Stomach (tissue), 9 donors: Measurements from ENCODE around the gene NPPC. TPM values are rescaled to one million over a fixed set of nuclear protein-coding genes. Genes with fewer than 3 reads are reported as not detected.

Experiments used
- DNase-seq, 2 donors: peaks; one replicate each; pipeline versions ENCODE4 v3.0.0 to v3.0.0-alpha.2; 2013 to 2019
- H3K27ac ChIP-seq, 5 donors: fragments of 200-600 bp in 4 of 5; sonication (generic) in 4 of 5; one replicate each; pipeline ENCODE4 v1.5.1; 2013 to 2019; ENCODE audit warnings: mild to moderate bottlenecking in 1 of 5, moderate library complexity in 1 of 5
- H3K27me3 ChIP-seq, 3 donors: fragments of 200-600 bp; sonication (generic); one replicate each; pipeline ENCODE4 v1.5.1; 2017 to 2019; ENCODE audit warnings: mixed run types in 1 of 3
- H3K36me3 ChIP-seq, 4 donors: fragments of 200-600 bp; sonication (generic); 1 replicate in 3 of 4; 2 replicates in 1 of 4; pipeline ENCODE4 v1.5.1; 2016 to 2019
- H3K4me1 ChIP-seq, 4 donors: fragments of 200-600 bp; sonication (generic); one replicate each; pipeline ENCODE4 v1.5.1; 2016 to 2019
- H3K4me3 ChIP-seq, 4 donors: fragments of 200-600 bp; sonication (generic) in 3 of 4; one replicate each; pipeline ENCODE4 v1.5.1; 2016 to 2019; ENCODE audit warnings: mild to moderate bottlenecking in 1 of 4
- H3K9me3 ChIP-seq, 4 donors: fragments of 200-600 bp; sonication (generic); one replicate each; pipeline ENCODE4 v1.5.1; 2016 to 2019
- EP300 ChIP-seq: sonication (generic); formaldehyde crosslinking; IDR thresholded peaks from one replicate; pipeline ENCODE4 v1.6.1; 2017; ENCODE audit warnings: antibody characterized with exemption
- POLR2A ChIP-seq, 4 donors: fragments of 450-650 bp; IDR thresholded peaks; one replicate each; pipeline ENCODE4 v1.6.1; 2016; ENCODE audit warnings: antibody characterized with exemption in 4 of 4, control low read depth in 2 of 4, mild to moderate bottlenecking in 1 of 4, moderate library complexity in 1 of 4
- POLR2AphosphoS5 ChIP-seq, 3 donors: sonication (generic); formaldehyde crosslinking; IDR thresholded peaks; one replicate each; pipeline ENCODE4 v1.6.1; 2016; ENCODE audit warnings: antibody characterized with exemption in 3 of 3
- WGBS, 5 donors: extraction: QIAGEN DNeasy Blood & Tissue Kit in 3 of 5; methylation state at CpG; one replicate each; pipeline versions ENCODE4 v1.1.5 to v1.1.7; 2013 to 2018; 5-methylcytosine and 5-hydroxymethylcytosine counted together
- intact Hi-C: fragments of 100-400 bp; cut with DNase I; formaldehyde crosslinking; loops from one replicate; pipeline ENCODE4 v1.15.1; 2023; ENCODE audit warnings: low total_unique reads
- polyA plus RNA-seq, 3 donors: library from polyadenylated mRNA; stranded (reverse); fragments of 200-250 nt; gene quantifications; one replicate each; pipeline ENCODE4 v1.2.3, GENCODE V29; 2013
- total RNA-seq, 5 donors: library from RNA; depleted of rRNA; stranded (reverse); fragments of >200 nt; gene quantifications; one replicate each; pipeline versions ENCODE4 v1.1.0 to v1.2.3, GENCODE V29; 2014 to 2016
- TF ChIP-seq, protein P1 (sequence below), 7 experiments: fragments of 450-650 bp in 4 of 7; fragments of 200-600 bp in 3 of 7; sonication (generic) in 3 of 7; IDR thresholded peaks; one replicate each; pipeline ENCODE4 v1.5.1; 2016 to 2019; ENCODE audit warnings: antibody characterized with exemption in 7 of 7, control low read depth in 2 of 7, mild to moderate bottlenecking in 1 of 7
- donor health status: healthy with polysubstance abuse.
- donor health status: Bipolar disorder and iron deficiency.
- donor health status: healthy.

NPPC gene
- total and polyA plus RNA-seq, 8 donors: 2.9 to 4.0 TPM; not detected in 6

DNA sequence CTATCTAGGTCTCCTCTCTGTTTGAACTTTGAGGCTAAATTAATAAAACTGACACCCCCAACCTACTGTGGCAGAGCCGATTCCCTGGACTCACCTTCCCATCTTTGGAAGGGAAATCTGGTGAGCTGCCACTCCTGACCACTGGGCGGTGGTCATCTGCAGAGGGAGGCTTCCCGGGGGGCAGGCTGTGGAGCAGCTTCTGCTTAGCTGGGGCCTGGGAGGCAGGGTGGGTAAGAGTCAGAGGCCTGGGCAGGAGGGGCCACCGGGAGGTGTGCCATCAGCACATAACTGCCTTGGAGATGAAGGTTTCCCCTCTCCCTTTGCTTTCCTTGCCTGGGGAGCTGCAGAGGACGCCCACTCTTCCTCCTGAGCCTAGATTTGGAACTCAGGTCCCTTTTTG is 2.3 kb upstream of the NPPC start:
- Histone ChIP-seq H3K36me3 (no peaks in the 10 kb centered on the region), H3K9me3 (no peaks in the 10 kb centered on the region), H3K27me3 (peaks cover 10 to 67% (median 48%) of the 10 kb centered on the region in 3 donors), H3K4me3 (no peak overlapping the region), H3K27ac (no peak overlapping the region), H3K4me1 (peaks cover 24 to 36% (median 29%) of the 10 kb centered on the region in 4 donors)
- intact Hi-C loops: loop anchor here (10.0 kb wide), 2 partner anchors 206 to 396 kb away; no protein-coding TSS in a partner anchor
- WGBS, 5 donors: 62 to 71% (median 64%) methylated on average over 5 of the region's 5 CpGs
- no peak for TF ChIP-seq POLR2AphosphoS5 (IDR thresholded peaks at IDR 0.05)
- TF ChIP-seq, protein P1, sequence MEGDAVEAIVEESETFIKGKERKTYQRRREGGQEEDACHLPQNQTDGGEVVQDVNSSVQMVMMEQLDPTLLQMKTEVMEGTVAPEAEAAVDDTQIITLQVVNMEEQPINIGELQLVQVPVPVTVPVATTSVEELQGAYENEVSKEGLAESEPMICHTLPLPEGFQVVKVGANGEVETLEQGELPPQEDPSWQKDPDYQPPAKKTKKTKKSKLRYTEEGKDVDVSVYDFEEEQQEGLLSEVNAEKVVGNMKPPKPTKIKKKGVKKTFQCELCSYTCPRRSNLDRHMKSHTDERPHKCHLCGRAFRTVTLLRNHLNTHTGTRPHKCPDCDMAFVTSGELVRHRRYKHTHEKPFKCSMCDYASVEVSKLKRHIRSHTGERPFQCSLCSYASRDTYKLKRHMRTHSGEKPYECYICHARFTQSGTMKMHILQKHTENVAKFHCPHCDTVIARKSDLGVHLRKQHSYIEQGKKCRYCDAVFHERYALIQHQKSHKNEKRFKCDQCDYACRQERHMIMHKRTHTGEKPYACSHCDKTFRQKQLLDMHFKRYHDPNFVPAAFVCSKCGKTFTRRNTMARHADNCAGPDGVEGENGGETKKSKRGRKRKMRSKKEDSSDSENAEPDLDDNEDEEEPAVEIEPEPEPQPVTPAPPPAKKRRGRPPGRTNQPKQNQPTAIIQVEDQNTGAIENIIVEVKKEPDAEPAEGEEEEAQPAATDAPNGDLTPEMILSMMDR (IDR thresholded peaks at IDR 0.05): no peak
- TF ChIP-seq POLR2A (IDR thresholded peaks at IDR 0.05): no peak
- no peak for TF ChIP-seq EP300
- DNase-seq: peak in 1 of 2 donors; percentile 9

DNA sequence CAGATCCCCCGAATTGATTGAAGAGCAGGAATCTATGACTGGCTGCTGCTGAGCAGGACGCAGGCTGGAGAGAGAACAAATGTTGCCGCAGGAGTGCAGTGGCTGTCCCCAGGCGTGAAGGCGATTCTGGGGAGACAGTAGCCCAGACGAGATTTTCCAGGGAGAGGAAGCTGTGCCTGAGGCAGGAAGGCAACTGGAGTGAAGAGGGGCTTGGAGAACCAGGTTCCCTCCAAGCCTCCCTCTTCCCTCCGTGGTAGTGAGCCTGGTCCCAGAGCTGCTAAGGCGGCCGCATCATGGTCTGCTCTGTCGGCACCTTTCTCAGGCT is 1.3 kb upstream of the NPPC start:
- TF ChIP-seq, protein P1 (IDR thresholded peaks at IDR 0.05): no peak
- TF ChIP-seq EP300 (no peak), POLR2AphosphoS5 (IDR thresholded peaks at IDR 0.05) (no peak), POLR2A (IDR thresholded peaks at IDR 0.05) (no peak)
- no peak for DNase-seq
- H3K9me3 ChIP-seq: no peaks in the 10 kb centered on the region
- no peak overlapping the region for H3K4me3 ChIP-seq
- no peaks in the 10 kb centered on the region for H3K36me3 ChIP-seq
- intact Hi-C loops: loop anchor here (10.0 kb wide), 2 partner anchors 207 to 397 kb away; no protein-coding TSS in a partner anchor
- peaks cover 24 to 36% (median 29%) of the 10 kb centered on the region in 4 donors for H3K4me1 ChIP-seq
- no peak overlapping the region for H3K27ac ChIP-seq
- WGBS, 5 donors: 55 to 71% (median 58%) methylated on average over 10 of the region's 10 CpGs
- peaks cover 10 to 76% (median 55%) of the 10 kb centered on the region in 3 donors for H3K27me3 ChIP-seq

DNA sequence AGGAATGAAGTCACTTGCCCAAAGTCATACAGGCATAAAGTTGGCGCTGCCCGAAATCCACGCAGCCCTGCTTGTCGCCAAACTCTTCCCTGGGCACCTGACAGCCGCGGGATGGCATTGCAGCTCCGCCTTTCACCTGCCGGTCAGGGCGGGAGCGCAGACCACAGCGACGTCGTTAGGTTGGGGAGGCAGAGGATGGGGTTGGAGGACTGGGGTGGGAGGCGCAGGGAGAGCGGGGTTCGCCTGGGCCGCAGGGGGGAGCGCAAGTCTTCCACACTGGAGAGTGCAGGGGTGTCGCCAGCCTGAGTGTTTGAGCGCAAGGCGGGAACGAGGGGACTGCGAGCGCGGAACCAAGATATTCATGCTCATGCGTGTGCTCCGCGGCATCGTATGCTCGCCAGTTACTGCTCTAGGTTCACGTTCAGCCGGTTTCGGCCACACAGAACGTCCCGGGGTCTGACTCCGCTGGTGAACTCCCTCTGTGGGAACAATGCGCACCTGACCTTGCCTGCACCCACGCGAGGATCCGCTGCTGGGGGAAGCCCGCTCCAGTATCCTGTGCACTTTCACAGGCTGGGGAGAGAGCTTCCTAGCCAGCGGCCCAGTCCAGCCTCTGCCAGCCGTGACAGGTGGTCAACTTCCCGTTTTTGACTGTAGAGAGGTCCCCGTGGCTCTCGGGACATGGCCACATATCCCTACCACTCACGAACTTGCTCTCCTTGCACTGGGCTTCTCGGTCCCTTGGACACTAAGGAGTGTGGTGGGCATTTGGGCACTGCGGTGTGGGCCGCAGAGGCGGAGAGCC is 767 bp upstream of the NPPC start:
- TF ChIP-seq POLR2AphosphoS5 (IDR thresholded peaks at IDR 0.05): no peak
- TF ChIP-seq, protein P1 (IDR thresholded peaks at IDR 0.05): peak in 1 of 7 experiments; percentile 8
- peaks cover 24 to 36% (median 29%) of the 10 kb centered on the region in 4 donors for H3K4me1 ChIP-seq
- peak overlapping the region; percentile 42 to 56 (median 46) for H3K4me3 ChIP-seq
- WGBS, 5 donors: 8 to 13% (median 8%) methylated on average over 21 to 51 of the region's 51 CpGs
- H3K27me3 ChIP-seq: peaks cover 10 to 81% (median 56%) of the 10 kb centered on the region in 3 donors
- no peaks in the 10 kb centered on the region for H3K36me3 ChIP-seq
- no peaks in the 10 kb centered on the region for H3K9me3 ChIP-seq
- peak in 1 of 2 donors; percentile 70 for DNase-seq
- H3K27ac ChIP-seq: no peak overlapping the region
- intact Hi-C loops: loop anchor here (10.0 kb wide), 2 partner anchors 208 to 398 kb away; no protein-coding TSS in a partner anchor

DNA sequence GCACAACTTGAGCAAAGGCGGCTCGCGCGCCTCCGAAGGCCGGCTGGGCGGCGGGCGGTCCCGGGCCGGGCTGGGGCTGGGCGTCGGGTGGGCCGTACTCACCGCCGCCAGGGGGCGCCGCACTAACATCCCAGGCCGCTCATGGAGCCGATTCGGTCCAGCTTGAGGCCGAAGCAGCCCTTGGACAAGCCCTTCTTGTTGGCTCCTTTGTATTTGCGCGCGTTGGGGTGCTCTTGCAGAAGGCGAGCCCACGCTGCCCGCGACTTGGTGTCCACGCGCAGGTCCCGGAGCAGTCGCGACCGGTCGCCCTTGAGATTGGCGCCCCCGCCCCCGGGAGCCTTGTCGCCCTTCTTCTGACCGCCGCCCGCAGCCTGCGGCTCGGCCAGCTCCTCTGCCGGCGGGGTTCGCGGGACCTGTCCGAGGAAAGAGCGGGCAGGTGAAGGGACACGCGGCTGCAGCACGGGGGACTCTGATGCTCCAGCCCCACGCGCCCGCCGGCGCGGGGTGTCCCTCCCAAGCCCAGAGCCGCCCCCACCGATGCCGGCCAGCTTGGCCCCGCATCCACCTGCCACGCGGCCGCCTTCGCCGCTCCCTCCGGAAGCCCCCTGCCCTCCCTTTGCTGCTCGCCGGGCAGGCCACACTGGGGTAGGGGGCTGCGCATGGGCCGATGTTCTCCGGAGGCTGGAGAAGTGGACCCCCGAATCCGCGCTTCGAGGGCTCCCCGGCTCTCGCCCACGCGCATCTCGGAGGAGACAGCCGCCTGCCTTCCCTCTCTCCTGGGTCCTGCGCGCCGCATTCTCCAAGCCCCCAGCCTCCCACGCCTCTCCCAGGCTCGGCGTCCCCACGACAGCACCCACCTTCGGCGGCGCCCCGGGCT is 655 bp downstream of the NPPC start:
- DNase-seq: peak; percentile 86 to 95
- no peak overlapping the region for H3K27ac ChIP-seq
- H3K36me3 ChIP-seq: no peaks in the 10 kb centered on the region
- peaks cover 24 to 36% (median 29%) of the 10 kb centered on the region in 4 donors for H3K4me1 ChIP-seq
- no peaks in the 10 kb centered on the region for H3K9me3 ChIP-seq
- 0 to 3% (median 1%) methylated on average over 11 to 96 of the region's 96 CpGs for WGBS, 5 donors
- peak overlapping the region; percentile 42 to 56 (median 46) for H3K4me3 ChIP-seq
- intact Hi-C loops: loop anchor here (10.0 kb wide), 2 partner anchors 209 to 399 kb away; no protein-coding TSS in a partner anchor
- TF ChIP-seq POLR2AphosphoS5 (IDR thresholded peaks at IDR 0.05): no peak
- TF ChIP-seq, protein P1 (IDR thresholded peaks at IDR 0.05): peak in 5 of 7 experiments; percentile 45 to 98 (median 85)
- H3K27me3 ChIP-seq: peaks cover 10 to 93% (median 56%) of the 10 kb centered on the region in 3 donors
